NAMALWA (cell line): ENCODE data around the gene THSD8.

Source experiments
- DNase-seq: peaks from one replicate; pipeline ENCODE4 v3.0.0-alpha.2; 2015; ENCODE audit warnings: low spot score

THSD8 gene

GRCh38 chr19:12801466-12802266 is at the start of gene THSD8, which contains the start of gene PRDX2:
Gene THSD8 (plus strand): TSS chr19:12802069. CDS start chr19:12802072, 3 bp downstream.
Gene PRDX2 (minus strand): TSS chr19:12801800. CDS start chr19:12801261, 539 bp downstream.
- peak; percentile 73 for DNase-seq

GRCh38 chr19:12754465-12755196 is 47.2 kb upstream of the THSD8 start:
- DNase-seq, result no peak

DNA sequence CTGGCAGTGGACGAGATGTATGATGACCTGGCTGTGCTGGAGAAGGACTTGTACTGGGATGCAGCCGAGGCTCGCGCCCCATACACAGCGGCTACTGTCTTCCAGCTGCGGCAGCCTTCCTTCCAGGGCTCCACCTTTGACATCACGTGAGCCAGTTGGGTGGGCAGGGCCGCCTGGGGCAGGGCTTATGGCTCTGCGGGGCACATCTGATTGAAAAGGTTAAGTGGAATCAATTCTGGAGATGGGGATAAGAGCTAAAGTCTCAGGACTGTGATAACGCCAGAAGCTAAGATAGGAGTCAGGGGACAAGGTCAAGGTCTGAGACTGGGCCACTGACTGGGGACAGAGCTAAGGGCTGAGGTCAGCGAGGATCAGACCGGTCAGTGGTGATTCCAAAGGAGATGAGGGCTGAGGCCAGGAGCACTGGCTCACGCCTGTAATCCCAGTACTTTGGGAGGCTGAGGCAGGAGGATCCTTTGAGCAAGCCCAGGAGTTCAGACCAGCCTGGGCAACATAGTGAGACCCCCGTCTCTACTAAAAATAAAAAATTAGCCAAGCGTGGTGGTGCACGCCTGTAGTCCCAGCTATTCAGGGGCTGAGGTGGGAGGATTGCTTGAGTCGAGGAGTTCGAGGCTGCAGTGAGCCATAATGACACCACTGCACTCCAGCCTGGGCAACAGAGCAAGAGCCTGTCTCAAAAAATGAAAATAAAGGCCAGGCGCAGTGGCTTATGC is 45.6 kb upstream of the THSD8 start:
- DNase-seq, result no peak

DNA sequence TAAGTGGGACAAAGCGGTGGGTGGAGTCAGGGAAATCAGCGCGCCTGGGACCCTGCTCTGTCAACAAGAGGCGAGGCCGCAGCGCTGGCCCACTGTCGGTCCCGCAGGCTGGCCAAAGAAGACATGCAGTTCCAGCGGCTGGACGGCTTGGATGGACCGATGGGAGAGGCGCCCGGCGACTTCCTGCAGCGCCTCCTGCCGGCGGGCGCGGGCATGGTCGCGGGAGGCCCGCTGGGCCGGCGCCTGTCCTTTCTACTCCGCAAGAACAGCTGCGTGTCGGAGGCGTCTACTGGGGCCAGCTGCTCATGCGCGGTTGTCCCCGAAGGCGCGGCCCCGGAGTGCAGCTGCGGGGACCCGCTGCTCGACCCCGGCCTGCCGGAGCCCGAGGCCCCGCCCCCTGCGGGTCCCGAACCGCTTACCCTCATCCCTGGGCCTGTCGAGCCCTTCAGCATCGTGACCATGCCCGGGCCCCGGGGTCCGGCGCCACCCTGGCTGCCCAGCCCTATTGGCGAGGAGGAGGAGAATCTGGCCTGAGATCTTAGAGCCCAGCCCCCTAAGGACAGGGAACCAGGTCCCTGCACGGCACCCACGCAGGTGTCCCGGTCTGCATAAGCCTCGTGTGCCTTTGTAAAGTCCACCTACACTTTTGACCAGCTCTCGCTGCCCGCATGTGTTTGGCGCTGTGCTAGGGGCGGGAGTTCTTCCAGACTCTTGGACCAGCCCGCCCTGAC is 44.2 kb upstream of the THSD8 start:
- DNase-seq, result peak; percentile 72

GRCh38 chr19:12759686-12760085 is 42.2 kb upstream of the THSD8 start:
- DNase-seq, result no peak

DNA sequence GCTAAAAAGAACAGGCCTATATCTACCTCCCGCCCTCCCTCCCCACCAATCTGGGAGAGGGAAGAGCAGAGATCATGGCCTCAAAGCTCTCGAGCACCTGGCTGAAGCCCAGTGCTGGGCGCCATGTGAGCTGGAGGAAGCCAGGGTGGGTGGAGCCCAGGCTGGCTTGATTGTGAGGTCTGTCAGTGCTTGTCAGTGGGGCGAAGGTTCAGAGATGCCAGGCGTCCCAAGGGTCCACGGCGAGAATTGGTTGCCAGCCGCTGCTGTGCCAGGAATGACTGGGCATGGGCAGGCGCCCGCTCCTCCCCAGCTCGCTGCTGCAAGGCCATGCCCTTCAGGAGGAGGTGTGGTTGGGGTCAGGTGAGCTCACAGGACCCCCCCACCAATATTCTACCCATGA is 38.8 kb upstream of the THSD8 start:
- no peak for DNase-seq

DNA sequence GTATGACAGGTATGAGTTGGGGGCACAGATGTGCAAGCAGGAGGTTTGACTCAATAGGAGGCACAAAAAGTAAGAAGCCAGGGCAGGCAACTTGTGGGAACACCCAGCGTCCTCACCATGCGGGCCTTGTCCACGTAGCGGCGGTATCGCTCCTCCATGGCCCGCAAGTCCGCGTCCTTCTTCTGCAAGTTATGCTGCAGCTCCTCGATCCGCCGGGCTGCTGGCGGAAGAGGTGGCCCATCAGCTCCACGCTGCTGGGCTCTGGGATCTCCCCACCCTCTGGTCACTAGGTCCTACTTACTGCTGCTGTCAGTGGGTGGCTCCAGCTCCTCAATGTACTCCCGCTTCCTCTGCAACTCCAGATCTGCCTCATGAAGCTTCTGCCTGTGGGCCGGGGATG is 37.2 kb upstream of the THSD8 start:
- no peak for DNase-seq

DNA sequence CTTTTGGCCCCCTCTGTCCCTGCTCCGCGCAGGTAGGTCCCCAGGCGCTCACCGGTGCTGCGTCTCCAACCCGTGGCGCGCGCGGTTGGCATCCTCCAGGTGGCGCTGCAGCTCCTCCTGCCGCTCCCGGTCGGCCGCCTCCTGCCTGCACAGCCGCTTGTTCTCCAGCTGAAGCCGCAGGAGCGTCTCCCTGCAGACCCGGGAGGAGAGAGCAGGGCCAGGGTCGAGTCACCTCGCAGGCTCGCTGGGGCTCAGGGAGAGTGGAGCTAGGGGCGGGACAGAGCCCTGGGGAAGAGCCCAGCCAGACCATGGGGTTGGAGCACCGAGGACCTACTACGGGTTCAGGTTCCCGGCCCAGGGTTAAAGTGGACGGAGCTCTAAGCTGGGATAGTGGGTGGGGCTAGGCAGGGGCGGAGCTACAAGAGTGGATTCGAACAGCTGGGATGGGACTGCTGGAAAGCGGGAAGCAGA is 35.8 kb upstream of the THSD8 start:
- DNase-seq, result peak; percentile 69

GRCh38 chr19:12767150-12767549 is 34.7 kb upstream of the THSD8 start:
- DNase-seq, result no peak

- DNase-seq, result no peak
Observed at GRCh38 chr19:12767666-12768065, 34.2 kb upstream of the THSD8 start.

- DNase-seq, result peak; percentile 76
Observed at GRCh38 chr19:12769689-12770088, 32.2 kb upstream of the THSD8 start.

DNA sequence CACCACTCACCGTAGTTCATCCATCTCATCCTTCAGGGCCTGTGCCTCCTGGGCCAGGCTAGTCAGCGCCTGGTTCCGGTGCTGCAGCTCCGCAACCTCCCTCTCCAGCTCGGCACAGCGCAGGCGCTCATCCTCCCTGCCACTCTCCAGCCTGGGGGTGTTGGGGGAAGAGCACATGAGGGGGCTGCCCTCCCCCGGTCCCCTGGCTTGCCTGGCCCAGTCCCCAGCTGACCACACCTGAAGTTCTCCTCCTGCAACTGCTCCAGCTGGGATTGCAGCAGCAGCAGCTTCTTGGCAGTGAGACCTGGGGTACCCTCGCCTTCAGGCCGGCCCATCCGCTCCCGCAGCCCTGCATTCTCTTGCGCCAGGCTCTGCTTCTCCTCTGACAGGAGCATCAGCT is 30.9 kb upstream of the THSD8 start:
- no peak for DNase-seq

GRCh38 chr19:12772323-12772722 is 29.5 kb upstream of the THSD8 start:
- no peak for DNase-seq

DNA sequence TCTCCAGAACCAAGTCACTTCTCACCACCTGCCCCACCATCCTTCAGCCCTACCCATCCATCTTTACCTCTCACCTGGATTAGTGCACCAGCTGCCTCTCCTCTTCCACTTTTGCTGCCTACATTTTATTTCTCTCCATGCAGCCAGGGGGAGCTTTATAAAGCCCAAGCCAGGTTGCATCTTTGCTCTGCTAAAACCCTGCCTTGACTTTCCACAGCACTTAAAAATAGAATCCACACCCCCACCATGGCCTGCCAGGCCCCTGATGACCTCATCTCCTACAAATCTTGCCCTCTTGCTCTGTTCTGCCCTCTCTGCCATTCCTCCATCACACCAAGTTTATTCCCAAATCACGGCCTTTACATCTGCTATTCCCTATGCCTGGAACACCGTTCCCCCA is 28.3 kb upstream of the THSD8 start:
- peak; percentile 68 for DNase-seq

- DNase-seq, result no peak
Observed at GRCh38 chr19:12774588-12775555, 27.0 kb upstream of the THSD8 start, which contains the start of gene HOOK2. Gene HOOK2 (minus strand): TSS chr19:12775552. CDS start chr19:12775449, 103 bp downstream.

DNA sequence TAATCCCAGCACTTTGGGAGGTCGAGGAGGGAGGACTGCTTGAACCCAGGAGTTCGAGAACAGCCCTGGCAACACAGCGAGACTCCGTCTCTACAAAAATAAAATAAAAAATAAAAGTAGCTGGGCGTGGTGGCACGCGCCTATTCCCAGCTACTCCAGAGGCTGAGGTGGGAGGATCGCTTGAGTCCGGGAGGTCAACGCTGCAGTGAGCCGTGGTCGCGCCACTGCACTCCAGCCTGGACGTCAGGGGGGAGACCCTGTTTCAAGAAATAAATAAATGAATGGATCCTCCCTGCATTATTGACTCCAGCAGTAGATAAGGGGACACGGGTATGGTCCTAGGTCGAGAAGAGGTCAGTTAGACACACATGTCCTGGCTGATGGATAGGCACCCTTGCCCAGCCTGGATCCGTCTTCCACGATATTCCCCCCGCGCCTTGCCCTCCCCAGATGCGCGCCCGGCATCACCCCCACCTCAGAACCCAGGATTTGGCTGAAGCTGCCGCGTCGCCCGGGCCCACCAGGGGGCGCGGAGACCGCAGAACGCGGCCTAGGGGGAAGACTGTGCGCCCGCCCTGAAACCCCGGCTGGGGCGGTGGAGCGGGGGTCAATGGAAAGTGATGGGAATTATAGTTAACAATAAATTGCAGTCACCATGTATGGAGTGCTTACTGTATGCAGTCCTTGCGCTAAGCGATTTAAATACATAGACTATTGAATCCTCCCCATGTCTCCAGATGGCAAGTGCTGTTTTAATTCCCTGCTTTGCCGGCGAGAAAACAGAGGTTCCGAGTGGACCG is 24.5 kb upstream of the THSD8 start:
- peak; percentile 84 for DNase-seq

GRCh38 chr19:12778017-12778904 is 23.6 kb upstream of the THSD8 start:
- DNase-seq, result peak; percentile 50

DNA sequence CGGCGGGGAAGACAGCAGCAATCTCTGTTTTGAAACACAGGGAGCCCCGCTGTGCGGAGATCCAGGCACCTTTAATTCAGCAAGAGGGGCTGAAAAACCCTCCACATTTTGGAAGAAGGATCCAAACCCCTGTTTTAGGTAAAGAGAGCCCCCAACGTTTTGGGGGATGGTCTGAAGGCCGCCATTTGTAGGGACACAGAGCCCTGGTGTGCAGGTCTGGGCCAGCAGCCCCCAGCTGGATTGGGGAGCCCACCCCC is 23.0 kb upstream of the THSD8 start:
- no peak for DNase-seq
